Left hindlimb (tissue), 1 donor: Measurements from ENCODE around the gene ACAP2.
"Not testable (repeated sequence)": the region's sequence is repeated elsewhere in the genome, so short reads cannot be mapped to it uniquely, and the experiment has no call there.

ENCODE experiments used
- DNase-seq: peaks from one replicate; pipeline ENCODE4 v3.0.0-alpha.2; 2018

ACAP2 gene

DNA sequence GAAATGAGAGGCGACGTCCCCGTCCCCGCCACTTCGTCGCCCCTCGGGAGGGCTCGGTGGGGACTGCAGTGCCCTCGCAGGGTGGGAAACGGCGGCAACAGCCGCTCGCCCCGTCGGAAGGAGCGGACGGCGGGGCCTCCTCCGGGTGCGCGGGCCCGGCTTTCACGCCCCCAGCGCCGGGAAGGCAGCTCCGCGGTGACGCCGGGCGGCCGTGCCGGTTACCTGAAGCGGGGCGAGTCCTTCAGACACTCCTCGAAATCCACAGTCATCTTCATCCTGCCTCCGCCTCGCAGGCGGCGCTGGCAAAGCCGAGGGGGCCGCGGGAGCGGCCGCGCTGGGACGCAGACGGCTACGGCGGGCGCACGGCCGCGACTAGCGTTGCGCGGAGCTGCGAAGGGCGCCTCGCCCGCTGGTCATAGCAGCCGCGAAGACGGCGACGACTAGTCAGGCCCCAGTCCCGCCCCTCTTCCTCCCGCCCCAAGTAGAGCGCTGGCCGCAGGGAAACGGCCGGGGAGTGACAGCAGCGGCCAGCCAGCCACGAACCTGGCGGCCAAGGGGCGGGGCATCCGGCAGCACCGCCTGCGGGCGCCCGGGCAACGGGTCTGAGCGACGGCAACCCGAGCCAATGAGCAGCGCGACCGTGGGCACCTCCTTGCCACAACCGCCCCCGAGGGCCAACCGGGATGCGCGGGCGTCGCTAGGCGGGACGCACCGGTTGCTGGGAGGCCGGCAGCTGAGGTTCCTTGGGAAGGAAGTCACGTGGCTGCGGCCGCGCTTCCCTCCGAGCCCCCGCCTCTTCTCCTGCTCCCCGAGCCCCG lies at the start of gene ACAP2:
Gene ACAP2, minus strand, starts transcription at position 448 of the 818 bp plus-strand sequence. Its CDS starts 173 bp downstream, at position 275.
- DNase-seq: peak; percentile 100

- no peak for DNase-seq
Measured at GRCh38 chr3:195475614-195476013, 32.8 kb upstream of the ACAP2 start.

GRCh38 chr3:195475116-195475515 lies 32.3 kb upstream of the ACAP2 start:
- DNase-seq: not testable (repeated sequence)

- no peak for DNase-seq
Measured at GRCh38 chr3:195468841-195469240, 26.0 kb upstream of the ACAP2 start.

GRCh38 chr3:195468391-195468776 lies 25.6 kb upstream of the ACAP2 start:
- no peak for DNase-seq

- DNase-seq: no peak
Measured at GRCh38 chr3:195467641-195468390, 25.0 kb upstream of the ACAP2 start.

DNA sequence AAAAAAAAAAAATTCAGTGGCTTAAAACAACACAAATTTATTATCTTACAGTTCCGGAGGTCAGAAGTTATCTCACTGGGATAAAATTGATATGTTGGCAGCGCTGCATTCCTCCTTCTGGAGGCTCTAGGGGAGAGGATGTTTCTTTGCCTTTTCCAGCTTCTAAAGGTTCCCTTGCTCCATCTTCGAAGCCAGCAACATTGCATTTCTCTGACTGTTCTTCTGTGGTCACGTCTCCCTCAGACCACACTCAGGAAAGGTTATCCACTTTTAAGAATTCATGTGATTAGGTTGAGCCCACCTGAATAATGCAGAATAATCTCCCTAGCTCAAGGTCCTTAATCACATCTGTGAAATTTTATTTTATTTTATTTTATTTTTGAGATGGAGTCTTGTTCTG lies 23.4 kb upstream of the ACAP2 start:
- no peak for DNase-seq

DNA sequence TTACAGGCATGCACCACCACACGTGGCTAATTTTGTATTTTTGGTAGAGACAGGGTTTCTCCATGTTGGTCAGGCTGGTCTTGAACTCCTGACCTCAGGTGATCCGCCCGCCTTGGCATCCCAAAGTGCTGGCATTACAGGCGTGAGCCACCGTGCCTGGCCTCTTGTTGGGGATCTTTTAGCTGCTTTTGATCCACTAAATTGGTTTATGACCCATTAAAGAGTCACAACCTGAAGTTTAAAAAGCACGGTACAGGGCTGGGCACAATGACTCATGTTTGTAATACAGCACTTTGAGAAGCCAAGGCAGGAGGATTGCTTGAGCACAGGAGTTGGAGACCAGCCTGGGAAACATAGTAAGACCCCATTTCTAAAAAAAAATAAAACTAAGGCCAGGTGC lies 20.1 kb upstream of the ACAP2 start:
- DNase-seq: not testable (repeated sequence)

DNA sequence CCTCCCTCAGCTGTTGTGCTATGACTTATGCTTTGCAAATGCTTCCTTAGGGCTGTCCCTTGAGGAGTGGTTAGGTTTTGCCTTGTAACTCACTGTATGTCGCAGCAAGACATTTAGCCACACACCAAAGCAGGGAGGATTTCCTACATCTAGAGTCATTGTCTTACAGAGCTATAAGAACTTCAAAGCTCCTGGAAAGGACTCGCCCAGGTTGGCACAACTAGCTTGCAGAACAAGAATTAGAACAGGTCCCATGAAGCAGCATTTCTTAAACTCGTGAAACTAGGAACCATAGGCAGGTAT lies 19.4 kb upstream of the ACAP2 start:
- no peak for DNase-seq

GRCh38 chr3:195461594-195462307 lies 18.9 kb upstream of the ACAP2 start:
- no peak for DNase-seq

GRCh38 chr3:195460091-195460713 lies 17.4 kb upstream of the ACAP2 start:
- no peak for DNase-seq

GRCh38 chr3:195458316-195458717 lies 15.5 kb upstream of the ACAP2 start:
- DNase-seq: no peak

- no peak for DNase-seq
Measured at GRCh38 chr3:195455789-195456188, 13.0 kb upstream of the ACAP2 start.

- DNase-seq: no peak
Measured at GRCh38 chr3:195453236-195453635, 10.4 kb upstream of the ACAP2 start.

- no peak for DNase-seq
Measured at GRCh38 chr3:195451373-195452015, 8.7 kb upstream of the ACAP2 start.

- no peak for DNase-seq
Measured at GRCh38 chr3:195450731-195451229, 8.0 kb upstream of the ACAP2 start.

DNA sequence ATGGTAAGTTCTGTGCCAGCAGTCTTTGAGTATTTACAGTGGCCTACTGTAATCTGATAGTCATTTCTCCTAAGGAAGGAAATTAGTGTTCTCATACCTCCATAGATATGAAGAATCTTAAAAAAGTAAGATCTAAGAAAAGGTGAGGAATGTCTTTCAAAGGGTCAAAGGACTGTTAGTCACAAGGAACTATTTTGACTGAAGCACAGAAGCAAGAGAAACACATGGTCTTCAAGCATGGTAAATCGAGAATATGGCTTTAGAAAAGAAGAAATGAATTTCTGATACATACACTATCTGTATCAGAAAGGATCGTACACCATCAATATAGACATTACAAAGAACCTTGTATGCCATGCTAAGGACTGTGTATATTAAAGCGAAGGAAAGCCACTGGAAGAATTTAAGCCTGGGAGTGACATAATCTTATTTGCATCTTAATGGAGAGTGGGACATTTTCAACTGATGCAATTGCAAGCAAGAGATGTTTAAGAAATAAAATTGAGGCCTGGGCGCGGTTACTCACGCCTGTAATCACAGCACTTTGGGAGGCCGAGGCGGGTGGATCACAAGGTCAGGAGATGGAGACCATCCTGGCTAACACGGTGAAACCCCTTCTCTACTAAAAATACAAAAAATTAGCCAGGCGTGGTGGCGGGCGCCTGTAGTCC lies 5.5 kb upstream of the ACAP2 start:
- no peak for DNase-seq

GRCh38 chr3:195447201-195447600 lies 4.4 kb upstream of the ACAP2 start:
- DNase-seq: no peak

GRCh38 chr3:195446359-195446758 lies 3.5 kb upstream of the ACAP2 start:
- no peak for DNase-seq

DNA sequence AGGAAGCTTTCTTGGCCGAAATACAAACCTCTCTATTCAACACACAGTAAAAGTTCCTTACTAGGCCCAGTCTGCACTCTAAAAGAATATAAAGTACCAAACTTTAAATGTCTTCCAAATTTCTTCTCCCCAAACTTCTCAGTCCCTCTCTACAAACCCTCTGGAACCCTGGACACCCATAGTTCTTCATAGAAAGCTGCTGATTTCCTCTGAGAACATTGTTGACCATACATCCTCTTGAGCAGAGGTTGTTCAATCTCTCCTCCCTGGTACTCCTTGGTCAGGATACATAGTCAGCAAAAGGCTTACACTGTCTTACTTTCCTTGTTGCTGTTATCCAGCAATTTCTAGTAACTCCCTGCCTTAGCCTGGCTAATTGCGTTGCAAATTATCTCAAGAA lies 3.1 kb upstream of the ACAP2 start:
- DNase-seq: no peak

DNA sequence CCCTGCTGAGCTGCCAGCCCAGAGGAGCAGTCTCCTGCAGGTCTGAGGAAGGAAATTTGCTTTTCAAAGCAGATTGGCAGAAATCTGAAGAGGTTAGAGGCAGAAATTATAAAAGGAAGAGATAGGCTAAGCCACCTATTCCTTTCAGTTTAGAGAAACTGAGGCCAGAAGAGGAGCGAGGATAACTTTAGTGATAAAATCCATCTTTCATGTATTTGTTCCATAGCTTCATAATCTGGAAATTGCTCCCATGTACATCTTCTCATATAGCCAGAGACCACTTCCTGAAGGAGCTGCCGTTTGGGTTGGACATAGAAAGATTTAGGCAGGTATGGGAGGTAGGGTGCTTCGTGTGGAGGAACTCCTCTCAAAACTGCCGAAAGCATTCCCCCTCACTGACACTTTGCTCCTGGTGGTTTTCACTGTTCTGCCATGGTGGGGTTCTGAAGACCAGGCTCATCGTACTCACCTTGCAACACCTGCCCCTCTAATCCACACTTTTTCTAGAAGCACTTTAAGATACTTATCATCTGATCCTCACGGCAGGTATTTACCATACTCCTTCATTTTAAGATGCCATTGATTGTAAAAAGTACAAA lies 670 bp upstream of the ACAP2 start:
- peak; percentile 40 for DNase-seq
